GM23338 (cell line): ENCODE results near the gene DRC7. TPM values are rescaled to one million over a fixed set of nuclear protein-coding genes. Genes with fewer than 3 reads are reported as not detected.

Experiments used
- ATAC-seq: fragments of 200-7000 bp; cut with Tn5 transposase; 3 replicates; pipeline ENCODE4 v1.9.1; 2020
- DNase-seq: peaks from one replicate; pipeline ENCODE4 v3.0.0-alpha.2; 2015; ENCODE audit warnings: low spot score
- H2AFZ ChIP-seq: fragments of 200-600 bp; sonication (generic); 2 replicates; pipeline ENCODE4 v1.8.0; 2016; ENCODE audit warnings: antibody characterized with exemption, mild to moderate bottlenecking, moderate library complexity
- H3F3A ChIP-seq: fragments of 200-600 bp; sonication (generic); replicated peaks from 2 replicates; pipeline ENCODE4 v1.8.0; 2017; ENCODE audit warnings: antibody characterized with exemption, mixed run types, low read depth
- H3K27ac ChIP-seq: fragments of 200-600 bp; sonication (generic); 2 replicates; pipeline ENCODE4 v1.6.1; 2016; ENCODE audit warnings: low read depth
- H3K27me3 ChIP-seq: fragments of 200-600 bp; sonication (generic); 2 replicates; pipeline ENCODE4 v1.8.0; 2016; ENCODE audit warnings: mild to moderate bottlenecking, mixed run types, moderate library complexity; ENCODE audit not compliant: insufficient read depth
- H3K36me3 ChIP-seq: fragments of 200-600 bp; sonication (generic); 2 replicates; pipeline ENCODE4 v1.8.0; 2016; ENCODE audit warnings: mild to moderate bottlenecking; ENCODE audit not compliant: insufficient read depth
- H3K4me1 ChIP-seq: fragments of 200-600 bp; sonication (generic); 2 replicates; pipeline ENCODE4 v1.8.0; 2016; ENCODE audit warnings: mild to moderate bottlenecking, moderate library complexity; ENCODE audit not compliant: insufficient read depth
- H3K4me2 ChIP-seq: fragments of 200-600 bp; sonication (generic); 2 replicates; pipeline ENCODE4 v1.7.1; 2017; ENCODE audit warnings: mixed run types
- H3K4me3 ChIP-seq: fragments of 200-600 bp; sonication (generic); 2 replicates; pipeline ENCODE4 v1.6.1; 2016; ENCODE audit warnings: mixed run types
- H3K79me2 ChIP-seq: fragments of 200-600 bp; sonication (generic); replicated peaks from 2 replicates; pipeline ENCODE4 v1.8.0; 2017; ENCODE audit warnings: mild to moderate bottlenecking; ENCODE audit not compliant: insufficient read depth
- H3K9me2 ChIP-seq: fragments of 200-600 bp; sonication (generic); 2 replicates; pipeline ENCODE4 v1.8.0; 2017; ENCODE audit not compliant: insufficient read depth
- H4K20me1 ChIP-seq: fragments of 200-600 bp; sonication (generic); replicated peaks from 2 replicates; pipeline ENCODE4 v1.8.0; 2017; ENCODE audit warnings: mild to moderate bottlenecking; ENCODE audit not compliant: insufficient read depth
- H3K27ac Mint-ChIP-seq: 2 replicates; pipeline ENCODE4 v1.8.0; 2020; ENCODE audit warnings: inconsistent platforms, mild to moderate bottlenecking, moderate library complexity, mixed read lengths
- H3K27me3 Mint-ChIP-seq: 3 replicates; pipeline ENCODE4 v1.8.0; 2022; ENCODE audit warnings: low read depth, mild to moderate bottlenecking, moderate library complexity, mixed read lengths, inconsistent platforms; ENCODE audit not compliant: insufficient read depth, poor library complexity
- H3K36me3 Mint-ChIP-seq: 3 replicates; pipeline ENCODE4 v1.8.0; 2021; ENCODE audit warnings: low read depth, mild to moderate bottlenecking, inconsistent platforms, moderate library complexity, mixed read lengths
- H3K4me1 Mint-ChIP-seq: 3 replicates; pipeline ENCODE4 v1.8.0; 2020; ENCODE audit warnings: mild to moderate bottlenecking, inconsistent platforms, mixed read lengths
- H3K4me3 Mint-ChIP-seq: 3 replicates; pipeline ENCODE4 v1.8.0; 2021; ENCODE audit warnings: moderate library complexity, mild to moderate bottlenecking, inconsistent platforms, mixed read lengths
- H3K9me3 Mint-ChIP-seq: 3 replicates; pipeline ENCODE4 v1.8.0; 2020; ENCODE audit warnings: moderate library complexity, mild to moderate bottlenecking, inconsistent platforms, mixed read lengths
- EZH2 ChIP-seq: fragments of 200-600 bp; sonication (generic); IDR thresholded peaks from one replicate; pipeline ENCODE4 v1.8.0; 2017; ENCODE audit warnings: antibody characterized with exemption, mild to moderate bottlenecking, low read depth; ENCODE audit not compliant: unreplicated experiment
- EZH2phosphoT487 ChIP-seq: fragments of 200-600 bp; sonication (generic); IDR thresholded peaks from one replicate; pipeline ENCODE4 v1.8.1; 2018; ENCODE audit warnings: antibody characterized with exemption; ENCODE audit not compliant: unreplicated experiment
- JUNB ChIP-seq: IDR thresholded peaks from one replicate; pipeline ENCODE4 v1.6.1; 2016; ENCODE audit warnings: antibody characterized with exemption; ENCODE audit not compliant: unreplicated experiment
- NANOG ChIP-seq: IDR thresholded peaks from 2 replicates; pipeline ENCODE4 v1.6.1; 2016; ENCODE audit warnings: antibody characterized with exemption, borderline replicate concordance
- POLR2AphosphoS5 ChIP-seq: IDR thresholded peaks from 2 replicates; pipeline ENCODE4 v1.6.1; 2016; ENCODE audit warnings: antibody characterized with exemption, low read depth
- STAT1 ChIP-seq: IDR thresholded peaks from one replicate; pipeline ENCODE4 v1.6.1; 2016; ENCODE audit warnings: antibody characterized with exemption; ENCODE audit not compliant: unreplicated experiment
- ZNF114 ChIP-seq: fragments of 250-450 bp; sonication (Bioruptor Pico); IDR thresholded peaks from 2 replicates; pipeline ENCODE4 v1.5.0; 2020; ENCODE audit warnings: mild to moderate bottlenecking, moderate library complexity
- polyA plus RNA-seq: library from polyadenylated mRNA; unstranded; fragments of >200 nt; fragmentation: Nextera tagmentation; extraction: Ambion mirVana; gene quantifications from 2 replicates; pipeline ENCODE4 v1.2.1, GENCODE V29; 2016
- total RNA-seq: library from RNA; depleted of rRNA; stranded (reverse); fragments of >200 nt; shearing (Covaris generic); gene quantifications from 2 replicates; pipeline ENCODE4 v1.2.3, GENCODE V29; 2014
- TF ChIP-seq, protein P1 (sequence below): IDR thresholded peaks from 2 replicates; pipeline ENCODE4 v1.6.1; 2016; ENCODE audit warnings: antibody characterized with exemption
- TF ChIP-seq, protein P2 (sequence below): IDR thresholded peaks from one replicate; pipeline ENCODE4 v1.6.1; 2018; ENCODE audit warnings: antibody characterized with exemption; ENCODE audit not compliant: unreplicated experiment

The DRC7 gene
- total and polyA plus RNA-seq, 2 experiments from 2014 or later = not detected

DNA sequence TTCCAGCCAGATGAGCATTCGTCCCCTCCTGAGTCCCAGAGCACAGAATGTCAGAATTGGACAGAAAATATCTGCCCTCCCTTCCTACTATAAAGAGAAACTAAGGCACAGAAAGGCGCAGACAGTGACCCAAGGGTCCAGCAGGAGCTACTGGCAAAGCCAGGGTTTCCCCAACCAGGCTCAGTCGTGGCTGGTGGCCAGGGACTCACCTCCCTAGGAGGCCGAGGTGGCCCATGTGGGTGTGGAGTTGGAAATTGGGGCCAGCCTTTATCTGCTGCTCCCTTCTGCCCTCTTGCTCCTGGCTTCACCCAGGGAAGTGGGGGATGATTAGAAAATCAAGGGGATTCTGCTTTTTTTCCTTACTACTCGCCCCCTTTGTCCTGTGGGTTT is 1.1 kb downstream of the DRC7 start (continued):
- TF ChIP-seq, protein P1, sequence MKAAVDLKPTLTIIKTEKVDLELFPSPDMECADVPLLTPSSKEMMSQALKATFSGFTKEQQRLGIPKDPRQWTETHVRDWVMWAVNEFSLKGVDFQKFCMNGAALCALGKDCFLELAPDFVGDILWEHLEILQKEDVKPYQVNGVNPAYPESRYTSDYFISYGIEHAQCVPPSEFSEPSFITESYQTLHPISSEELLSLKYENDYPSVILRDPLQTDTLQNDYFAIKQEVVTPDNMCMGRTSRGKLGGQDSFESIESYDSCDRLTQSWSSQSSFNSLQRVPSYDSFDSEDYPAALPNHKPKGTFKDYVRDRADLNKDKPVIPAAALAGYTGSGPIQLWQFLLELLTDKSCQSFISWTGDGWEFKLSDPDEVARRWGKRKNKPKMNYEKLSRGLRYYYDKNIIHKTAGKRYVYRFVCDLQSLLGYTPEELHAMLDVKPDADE = no peak
- TF ChIP-seq NANOG (no peak), POLR2AphosphoS5 (no peak), STAT1 (no peak), EZH2 (no peak)

DNA sequence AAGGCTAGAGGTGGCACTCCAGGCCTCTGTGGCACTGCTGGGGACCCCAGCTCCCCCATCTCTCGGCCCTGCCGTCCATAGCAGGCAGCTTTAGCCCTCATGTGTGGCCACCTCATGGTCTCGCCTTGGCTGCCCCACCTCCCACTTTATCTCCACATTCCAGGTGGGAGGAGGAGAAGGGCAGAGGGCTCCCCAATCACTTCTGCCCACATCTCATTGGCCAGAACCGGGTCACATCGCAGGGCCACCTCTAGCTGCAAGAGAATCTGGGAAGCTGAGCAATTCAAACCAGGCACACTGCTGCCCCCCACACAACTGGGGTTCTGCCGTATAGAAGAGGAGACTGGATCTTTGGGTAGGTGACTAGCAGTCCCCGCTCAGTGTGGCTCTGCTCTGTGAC is 1.6 kb downstream of the DRC7 start:
- Histone ChIP-seq H3F3A (no peaks in the 10 kb centered on the region), H3K4me2 (no peak overlapping the region), H3K36me3 (no peaks in the 10 kb centered on the region), H3K4me3 (no peak overlapping the region), H2AFZ (no peak overlapping the region), H3K79me2 (no peaks in the 10 kb centered on the region), H4K20me1 (no peaks in the 10 kb centered on the region), H3K27me3 (no peaks in the 10 kb centered on the region), H3K4me1 (no peaks in the 10 kb centered on the region), H3K27ac (no peak overlapping the region), H3K9me2 (no peaks in the 10 kb centered on the region)
- no peak for DNase-seq
- Mint-ChIP-seq H3K4me1 (peaks cover 3% of the 10 kb centered on the region; the same call in 2 of the 3 replicates), H3K4me3 (no peak overlapping the region), H3K36me3 (no peaks in the 10 kb centered on the region), H3K9me3 (no peaks in the 10 kb centered on the region; the same call in 2 of the 3 replicates), H3K27ac (no peak overlapping the region), H3K27me3 (peaks cover 2% of the 10 kb centered on the region)
- no peak for ATAC-seq
- TF ChIP-seq, protein P2, sequence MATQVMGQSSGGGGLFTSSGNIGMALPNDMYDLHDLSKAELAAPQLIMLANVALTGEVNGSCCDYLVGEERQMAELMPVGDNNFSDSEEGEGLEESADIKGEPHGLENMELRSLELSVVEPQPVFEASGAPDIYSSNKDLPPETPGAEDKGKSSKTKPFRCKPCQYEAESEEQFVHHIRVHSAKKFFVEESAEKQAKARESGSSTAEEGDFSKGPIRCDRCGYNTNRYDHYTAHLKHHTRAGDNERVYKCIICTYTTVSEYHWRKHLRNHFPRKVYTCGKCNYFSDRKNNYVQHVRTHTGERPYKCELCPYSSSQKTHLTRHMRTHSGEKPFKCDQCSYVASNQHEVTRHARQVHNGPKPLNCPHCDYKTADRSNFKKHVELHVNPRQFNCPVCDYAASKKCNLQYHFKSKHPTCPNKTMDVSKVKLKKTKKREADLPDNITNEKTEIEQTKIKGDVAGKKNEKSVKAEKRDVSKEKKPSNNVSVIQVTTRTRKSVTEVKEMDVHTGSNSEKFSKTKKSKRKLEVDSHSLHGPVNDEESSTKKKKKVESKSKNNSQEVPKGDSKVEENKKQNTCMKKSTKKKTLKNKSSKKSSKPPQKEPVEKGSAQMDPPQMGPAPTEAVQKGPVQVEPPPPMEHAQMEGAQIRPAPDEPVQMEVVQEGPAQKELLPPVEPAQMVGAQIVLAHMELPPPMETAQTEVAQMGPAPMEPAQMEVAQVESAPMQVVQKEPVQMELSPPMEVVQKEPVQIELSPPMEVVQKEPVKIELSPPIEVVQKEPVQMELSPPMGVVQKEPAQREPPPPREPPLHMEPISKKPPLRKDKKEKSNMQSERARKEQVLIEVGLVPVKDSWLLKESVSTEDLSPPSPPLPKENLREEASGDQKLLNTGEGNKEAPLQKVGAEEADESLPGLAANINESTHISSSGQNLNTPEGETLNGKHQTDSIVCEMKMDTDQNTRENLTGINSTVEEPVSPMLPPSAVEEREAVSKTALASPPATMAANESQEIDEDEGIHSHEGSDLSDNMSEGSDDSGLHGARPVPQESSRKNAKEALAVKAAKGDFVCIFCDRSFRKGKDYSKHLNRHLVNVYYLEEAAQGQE = no peak
- TF ChIP-seq POLR2AphosphoS5 (no peak), JUNB (no peak), EZH2phosphoT487 (no peak), ZNF114 (no peak)
- TF ChIP-seq, protein P1 = no peak
